ENCODE measurements around the gene RBM4.

Gene RBM4

GRCh38 chr11:66626382-66626781 lies 12.1 kb upstream of the RBM4 start:
- in situ Hi-C loops (cut with HindIII; ENCODE audit: low sequenced_read_pairs) = no loop called here
- no peak overlapping the region for H3K4me3 ChIP-seq (ENCODE audit: low read depth, low read length)
- DNase-seq (ENCODE audit: low read depth) = no peak
- no peak for TF ChIP-seq CTCF (IDR thresholded peaks at IDR 0.05; ENCODE audit: low read depth, low read length, missing control alignments)

GRCh38 chr11:66626926-66627325 lies 11.6 kb upstream of the RBM4 start:
- H3K4me3 ChIP-seq (ENCODE audit: low read depth, low read length) = no peak overlapping the region
- no peak for DNase-seq (ENCODE audit: low read depth)
- TF ChIP-seq CTCF (IDR thresholded peaks at IDR 0.05; ENCODE audit: low read depth, low read length, missing control alignments) = no peak
- in situ Hi-C loops (cut with HindIII; ENCODE audit: low sequenced_read_pairs) = no loop called here

GRCh38 chr11:66628061-66628603 lies 10.4 kb upstream of the RBM4 start:
- TF ChIP-seq CTCF (IDR thresholded peaks at IDR 0.05; ENCODE audit: low read depth, low read length, missing control alignments) = no peak
- no peak for DNase-seq (ENCODE audit: low read depth)
- in situ Hi-C loops (cut with HindIII; ENCODE audit: low sequenced_read_pairs) = no loop called here
- no peak overlapping the region for H3K4me3 ChIP-seq (ENCODE audit: low read depth, low read length)

GRCh38 chr11:66629356-66629755 lies 9.1 kb upstream of the RBM4 start:
- H3K4me3 ChIP-seq (ENCODE audit: low read depth, low read length) = no peak overlapping the region
- no peak for DNase-seq (ENCODE audit: low read depth)
- in situ Hi-C loops (cut with HindIII; ENCODE audit: low sequenced_read_pairs) = no loop called here
- TF ChIP-seq CTCF (IDR thresholded peaks at IDR 0.05; ENCODE audit: low read depth, low read length, missing control alignments) = no peak

- TF ChIP-seq CTCF (IDR thresholded peaks at IDR 0.05; ENCODE audit: low read depth, low read length, missing control alignments) = no peak
- DNase-seq (ENCODE audit: low read depth) = no peak
- in situ Hi-C loops (cut with HindIII; ENCODE audit: low sequenced_read_pairs) = no loop called here
- no peak overlapping the region for H3K4me3 ChIP-seq (ENCODE audit: low read depth, low read length)
Measured at GRCh38 chr11:66631883-66632282, 6.6 kb upstream of the RBM4 start.

- in situ Hi-C loops (cut with HindIII; ENCODE audit: low sequenced_read_pairs) = no loop called here
- H3K4me3 ChIP-seq (ENCODE audit: low read depth, low read length) = no peak overlapping the region
- no peak for DNase-seq (ENCODE audit: low read depth)
- no peak for TF ChIP-seq CTCF (IDR thresholded peaks at IDR 0.05; ENCODE audit: low read depth, low read length, missing control alignments)
Measured at GRCh38 chr11:66632952-66633351, 5.6 kb upstream of the RBM4 start.

- no peak for DNase-seq (ENCODE audit: low read depth)
- in situ Hi-C loops (cut with HindIII; ENCODE audit: low sequenced_read_pairs) = no loop called here
- H3K4me3 ChIP-seq (ENCODE audit: low read depth, low read length) = no peak overlapping the region
- TF ChIP-seq CTCF (IDR thresholded peaks at IDR 0.05; ENCODE audit: low read depth, low read length, missing control alignments) = no peak
Measured at GRCh38 chr11:66636411-66636810, 2.1 kb upstream of the RBM4 start.
